Stimulated activated CD4-positive, alpha-beta T cell treated with anti-CD3 and anti-CD28 coated beads, Interleukin-15, amount 100 ng/mL, for 24 hours (primary cell): ENCODE data around the gene SPOPL.
"Not testable (repeated sequence)": the region's sequence is repeated elsewhere in the genome, so short reads cannot be mapped to it uniquely, and the experiment has no call there.

ENCODE experiments used
- DNase-seq: peaks from one replicate; pipeline ENCODE4 v3.0.0-alpha.2; 2020

SPOPL gene

GRCh38 chr2:138501425-138502254, at the start of gene SPOPL:
Gene SPOPL (plus strand): TSS chr2:138501770. CDS start chr2:138550217, 48,447 bp downstream.
- DNase-seq, result peak; percentile 88

- DNase-seq, result no peak
These were observed 49.2 kb upstream of the SPOPL start for GRCh38 chr2:138452324-138452723.

GRCh38 chr2:138453815-138454214, 47.8 kb upstream of the SPOPL start:
- DNase-seq, result no peak

GRCh38 chr2:138454761-138455160, 46.8 kb upstream of the SPOPL start:
- no peak for DNase-seq

- no peak for DNase-seq
These were observed 46.3 kb upstream of the SPOPL start for GRCh38 chr2:138455275-138455674.

- no peak for DNase-seq
These were observed 45.9 kb upstream of the SPOPL start for GRCh38 chr2:138455691-138456090.

GRCh38 chr2:138462689-138463088, 38.9 kb upstream of the SPOPL start:
- DNase-seq, result not testable (repeated sequence)

GRCh38 chr2:138468617-138469016, 33.0 kb upstream of the SPOPL start:
- DNase-seq, result no peak

- DNase-seq, result no peak
These were observed 32.2 kb upstream of the SPOPL start for GRCh38 chr2:138469411-138469810.

GRCh38 chr2:138470941-138471340, 30.6 kb upstream of the SPOPL start:
- DNase-seq, result no peak

- DNase-seq, result no peak
These were observed 27.3 kb upstream of the SPOPL start for GRCh38 chr2:138474100-138474825.

- no peak for DNase-seq
These were observed 26.2 kb upstream of the SPOPL start for GRCh38 chr2:138475277-138475776.

- DNase-seq, result no peak
These were observed 25.4 kb upstream of the SPOPL start for GRCh38 chr2:138476186-138476585.

- DNase-seq, result no peak
These were observed 24.6 kb upstream of the SPOPL start for GRCh38 chr2:138476940-138477339.

- DNase-seq, result not testable (repeated sequence)
These were observed 18.8 kb upstream of the SPOPL start for GRCh38 chr2:138482796-138483195.

- no peak for DNase-seq
These were observed 16.6 kb upstream of the SPOPL start for GRCh38 chr2:138485019-138485418.

GRCh38 chr2:138486363-138487198, 15.0 kb upstream of the SPOPL start:
- no peak for DNase-seq

- no peak for DNase-seq
These were observed 10.7 kb upstream of the SPOPL start for GRCh38 chr2:138490673-138491494.

- DNase-seq, result no peak
These were observed 10.1 kb upstream of the SPOPL start for GRCh38 chr2:138491495-138491862.

- no peak for DNase-seq
These were observed 9.4 kb upstream of the SPOPL start for GRCh38 chr2:138492160-138492559.

- DNase-seq, result no peak
These were observed 8.2 kb upstream of the SPOPL start for GRCh38 chr2:138493334-138493733.
